ENCODE measurements around the gene GYS2.

DNA sequence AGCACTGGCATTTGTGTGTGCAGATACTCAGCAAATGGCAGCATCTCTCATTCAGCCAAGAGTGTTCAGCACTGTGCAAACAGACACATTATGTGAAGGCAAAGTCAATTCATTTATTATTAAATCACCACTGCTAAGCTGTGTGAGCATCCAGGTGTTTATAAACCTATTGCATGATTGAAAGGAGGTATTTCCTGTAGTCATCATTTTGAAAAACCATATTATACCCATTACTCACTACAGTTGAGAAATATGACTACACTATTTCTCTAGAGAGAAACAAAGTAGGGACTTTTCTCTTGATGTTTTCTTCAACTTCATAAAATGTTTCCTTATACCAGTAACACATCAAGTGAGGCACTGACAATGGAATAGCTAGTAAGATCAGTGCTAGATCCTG lies 64.8 kb downstream of the GYS2 start:
- no peak for TF ChIP-seq POLR2A (IDR thresholded peaks at IDR 0.05; ENCODE audit: low read length)
- no peak for TF ChIP-seq GATA1 (IDR thresholded peaks at IDR 0.05; ENCODE audit: low read depth, low read length)
